ENCODE results near the gene KIR2DL4.
"Not testable (repeated sequence)": the region's sequence is repeated elsewhere in the genome, so short reads cannot be mapped to it uniquely, and the experiment has no call there.

- not testable (repeated sequence) for TF ChIP-seq EZH2 (IDR thresholded peaks at IDR 0.05; ENCODE audit: insufficient read depth, poor library complexity, severe bottlenecking); EZH2phosphoT487 (IDR thresholded peaks at IDR 0.05; ENCODE audit: insufficient read depth, low read depth)
These were observed 11.2 kb downstream of the KIR2DL4 start for GRCh38 chr19:54814571-54814970.

Measured in GM23248 (cell line).